GM08714 (cell line): ENCODE data around the gene FER.
"Not testable (repeated sequence)": the region's sequence is repeated elsewhere in the genome, so short reads cannot be mapped to it uniquely, and the experiment has no call there.

ENCODE experiments used
- H3K4me3 ChIP-seq: fragments of 200-500 bp; sonication (Bioruptor generic); 2 replicates; pipeline ENCODE4 v1.5.1; 2014; ENCODE audit warnings: mild to moderate bottlenecking, low read length, inconsistent platforms
- ZNF274 ChIP-seq: IDR thresholded peaks from 2 replicates; pipeline ENCODE4 v1.6.1; 2012; ENCODE audit warnings: mild to moderate bottlenecking, low read depth, low read length

Gene FER

DNA sequence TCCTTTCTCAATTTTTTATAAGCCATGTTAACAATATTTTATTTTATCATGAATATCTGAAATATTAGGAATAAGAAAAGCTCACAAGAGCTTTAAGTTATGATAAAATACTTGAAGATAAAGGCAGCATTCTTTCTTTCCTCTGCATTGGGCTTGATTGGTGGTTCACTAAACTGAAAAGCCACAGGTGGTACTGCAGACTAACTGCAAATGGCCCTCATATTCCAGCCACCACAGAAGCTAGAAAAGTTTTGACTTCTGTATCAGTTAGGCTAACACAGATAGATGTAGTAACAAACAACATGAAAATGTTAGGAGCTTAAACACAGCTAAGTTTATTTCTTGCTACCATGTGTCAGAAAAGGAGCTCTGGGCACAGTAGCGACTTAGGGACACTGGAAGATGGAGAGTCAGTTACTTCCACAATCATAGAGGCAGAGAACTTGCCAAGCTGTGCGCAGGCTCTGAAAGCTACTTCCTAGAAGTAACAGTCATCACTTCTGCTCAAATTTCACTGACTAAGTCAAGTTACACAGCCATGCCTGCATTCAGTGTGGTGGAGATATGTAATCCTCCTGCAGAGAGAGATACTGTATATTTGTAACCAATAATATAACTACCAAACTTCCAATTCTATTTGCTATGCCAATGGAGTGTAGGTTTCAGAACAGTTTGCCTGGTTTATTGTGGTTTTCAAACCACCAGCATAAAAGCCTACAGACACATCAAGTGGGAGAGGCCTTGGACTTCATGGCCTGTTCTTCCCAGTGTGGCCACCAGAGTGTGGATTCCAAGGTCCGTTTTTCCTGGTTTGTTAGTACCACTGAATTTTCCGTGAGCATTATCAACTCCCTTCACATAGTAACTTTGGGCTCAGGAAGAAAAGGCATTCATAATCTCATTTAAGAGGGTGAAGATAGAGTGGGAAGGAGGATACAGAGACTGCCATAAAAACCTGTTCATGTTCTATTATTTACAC is 393.8 kb downstream of the FER start:
- no peak overlapping the region for H3K4me3 ChIP-seq
- TF ChIP-seq ZNF274 = no peak

DNA sequence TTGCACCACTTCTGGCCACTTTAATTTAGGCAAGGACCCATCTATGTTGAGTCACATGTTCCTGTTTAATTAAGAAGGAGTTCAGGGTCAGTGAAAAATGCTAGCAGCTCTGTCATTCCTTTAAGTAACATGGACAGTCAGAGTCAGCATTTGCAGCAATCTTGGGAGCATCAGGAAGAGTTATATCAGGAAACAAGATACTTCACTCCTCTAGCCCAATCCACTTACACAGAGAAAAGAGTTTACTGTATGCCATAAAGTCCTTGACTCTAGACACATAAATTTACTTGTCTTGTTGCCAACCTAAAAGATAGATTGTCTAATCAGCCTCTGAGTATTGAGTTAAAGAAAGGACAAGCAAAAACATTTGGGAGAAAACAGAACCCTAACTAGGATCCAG is 395.3 kb downstream of the FER start:
- no peak overlapping the region for H3K4me3 ChIP-seq
- TF ChIP-seq ZNF274 = no peak

DNA sequence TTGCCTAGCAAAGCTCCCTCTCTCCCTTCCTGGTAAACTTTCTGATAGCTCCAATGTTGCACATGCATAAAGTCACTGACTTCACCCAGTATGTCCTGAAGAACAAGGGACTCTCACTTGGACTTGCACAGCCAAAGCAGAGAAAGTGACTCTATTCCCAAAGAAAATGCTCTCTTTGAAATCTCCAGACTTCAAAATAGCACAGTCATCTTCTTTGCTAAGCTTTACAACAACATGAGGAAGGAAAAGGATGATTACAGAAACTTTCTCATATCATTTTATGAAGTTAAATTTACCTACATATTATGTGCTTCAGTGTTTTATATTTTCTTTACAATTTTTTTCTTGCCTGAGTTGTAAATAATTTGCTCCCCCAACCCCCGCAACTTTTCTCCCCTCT is 397.4 kb downstream of the FER start:
- TF ChIP-seq ZNF274 = no peak
- H3K4me3 ChIP-seq = no peak overlapping the region

- no peak overlapping the region for H3K4me3 ChIP-seq
- no peak for TF ChIP-seq ZNF274
Measured at GRCh38 chr5:109146591-109146990, 398.9 kb downstream of the FER start.

GRCh38 chr5:109152565-109152964 is 404.9 kb downstream of the FER start:
- TF ChIP-seq ZNF274 = no peak
- no peak overlapping the region for H3K4me3 ChIP-seq

- no peak overlapping the region for H3K4me3 ChIP-seq
- no peak for TF ChIP-seq ZNF274
Measured at GRCh38 chr5:109155625-109156024, 407.9 kb downstream of the FER start.

- no peak for TF ChIP-seq ZNF274
- H3K4me3 ChIP-seq = no peak overlapping the region
Measured at GRCh38 chr5:109156885-109157284, 409.2 kb downstream of the FER start.

DNA sequence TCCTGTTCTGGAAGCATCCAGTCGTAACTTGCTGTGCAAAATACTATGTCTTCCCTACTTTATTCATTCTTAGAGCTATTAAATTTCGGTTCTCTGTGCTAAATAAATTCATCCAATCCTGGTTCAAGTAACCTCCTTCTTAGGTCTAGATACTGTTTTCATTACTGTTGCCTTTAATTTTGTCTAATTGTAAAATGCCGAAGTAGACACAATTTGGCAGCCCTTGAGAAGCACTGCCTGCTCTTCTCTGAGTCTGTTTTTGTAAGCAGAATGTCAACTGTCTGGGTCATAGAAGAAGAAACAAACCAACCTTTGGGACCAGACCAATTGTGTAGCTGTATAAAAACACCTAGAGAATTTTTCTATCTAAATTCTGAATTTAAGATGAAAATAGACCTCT is 412.8 kb downstream of the FER start:
- H3K4me3 ChIP-seq = no peak overlapping the region
- no peak for TF ChIP-seq ZNF274

- H3K4me3 ChIP-seq = no peak overlapping the region
Measured at GRCh38 chr5:109161914-109162683, 414.4 kb downstream of the FER start.

DNA sequence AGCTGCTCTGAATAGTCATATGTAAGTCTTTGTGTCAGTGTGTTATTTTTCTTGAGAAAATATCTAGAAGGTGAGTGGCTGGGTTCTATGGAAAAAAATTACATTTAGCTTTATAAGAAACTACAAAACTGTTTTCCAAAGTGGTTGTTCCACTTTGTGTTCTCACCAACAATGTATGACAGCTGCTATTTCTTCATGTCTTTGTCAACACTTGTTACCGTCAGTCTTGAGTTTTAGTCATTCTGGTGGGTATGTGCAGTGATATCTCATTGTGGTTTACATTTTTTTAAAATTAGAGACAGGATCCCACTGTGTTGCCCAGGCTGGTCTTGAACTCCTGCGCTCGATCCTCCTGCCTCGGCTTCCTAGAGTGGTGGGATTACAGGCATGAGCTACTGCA is 415.6 kb downstream of the FER start:
- no peak for TF ChIP-seq ZNF274
- no peak overlapping the region for H3K4me3 ChIP-seq

More at GRCh38 chr5:109161914-109162683, 414.4 kb downstream of the FER start:
- no peak for TF ChIP-seq ZNF274

GRCh38 chr5:109164001-109164400 is 416.3 kb downstream of the FER start:
- TF ChIP-seq ZNF274 = no peak
- H3K4me3 ChIP-seq = no peak overlapping the region

GRCh38 chr5:109167586-109167985 is 419.9 kb downstream of the FER start:
- no peak overlapping the region for H3K4me3 ChIP-seq
- TF ChIP-seq ZNF274 = no peak

DNA sequence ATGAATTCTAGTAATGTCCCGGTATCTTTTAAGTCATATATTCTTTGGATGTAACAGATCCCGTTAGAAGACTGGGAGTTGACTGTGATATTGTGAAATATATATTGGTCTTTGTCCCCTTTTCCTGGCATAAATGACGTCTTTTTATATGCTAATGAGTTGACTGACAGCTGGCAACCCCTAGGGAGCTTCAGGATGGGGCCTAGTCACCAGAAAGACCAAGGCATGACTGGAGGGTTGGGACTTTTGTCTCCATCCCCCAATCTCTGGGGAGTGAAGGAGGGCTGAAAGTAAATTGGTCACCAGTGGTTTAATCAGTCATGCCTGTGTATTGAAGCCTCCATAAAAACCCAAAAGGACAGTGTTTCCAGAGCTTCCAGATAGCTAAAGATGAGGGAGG is 420.5 kb downstream of the FER start:
- no peak for TF ChIP-seq ZNF274
- H3K4me3 ChIP-seq = no peak overlapping the region

DNA sequence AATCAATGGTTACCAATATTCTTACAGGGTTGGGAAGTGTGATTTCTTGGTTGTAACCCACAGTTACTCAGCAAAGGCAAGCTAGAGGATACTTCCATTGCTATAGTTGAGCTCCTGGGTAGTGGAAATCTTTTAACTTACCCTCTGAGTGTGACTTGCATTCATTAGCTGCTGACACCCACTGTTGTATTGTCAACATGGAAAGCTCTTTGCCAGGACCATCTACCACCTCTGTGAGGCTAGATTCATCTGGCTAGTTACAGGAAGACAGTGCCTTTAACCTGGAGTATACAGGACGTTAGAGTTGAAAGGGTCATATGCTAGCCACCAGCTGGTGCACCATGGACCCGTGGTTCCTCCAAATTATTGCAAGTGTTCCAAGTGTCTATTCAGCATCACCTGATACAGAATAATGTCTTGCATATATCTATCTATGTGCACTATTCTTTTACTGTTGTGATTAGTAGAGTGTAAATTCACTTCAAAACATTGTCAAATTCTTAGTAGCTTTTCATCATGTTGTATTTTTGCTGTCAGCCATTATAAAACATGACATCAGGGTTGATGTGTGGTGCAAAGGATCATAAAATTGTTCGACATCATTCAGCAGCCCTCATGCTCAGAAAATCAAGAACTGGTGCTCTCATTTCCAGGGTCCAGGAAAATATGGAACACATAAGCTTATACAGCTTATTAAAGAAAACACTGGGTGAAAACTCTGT is 423.1 kb downstream of the FER start:
- TF ChIP-seq ZNF274 = no peak
- H3K4me3 ChIP-seq = no peak overlapping the region

DNA sequence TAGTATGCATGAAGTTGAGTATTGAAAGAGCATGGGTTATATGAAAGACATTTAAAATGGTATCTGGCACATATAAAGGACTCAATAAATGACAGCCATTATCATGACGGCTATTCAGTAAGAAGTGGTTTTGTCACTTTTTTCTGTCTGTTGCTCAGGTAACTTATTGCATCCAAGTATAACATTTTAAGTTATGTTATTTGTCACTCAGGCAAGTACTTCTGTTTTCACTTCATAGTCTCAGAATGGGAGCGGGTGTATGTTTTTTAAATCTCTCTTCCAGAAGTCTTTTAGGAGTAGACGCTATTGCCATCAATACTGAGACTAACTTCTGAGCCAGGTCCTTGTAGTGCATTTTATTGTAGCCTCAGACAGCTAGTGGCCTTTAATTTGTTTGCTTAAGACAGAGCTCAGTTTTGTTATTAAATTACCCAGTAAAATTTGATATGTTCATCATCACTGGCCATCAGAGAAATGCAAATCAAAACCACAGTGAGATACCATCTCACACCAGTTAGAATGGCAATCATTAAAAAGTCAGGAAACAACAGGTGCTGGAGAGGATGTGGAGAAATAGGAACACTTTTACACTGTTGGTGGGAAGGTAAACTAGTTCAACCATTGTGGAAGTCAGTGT is 423.9 kb downstream of the FER start:
- H3K4me3 ChIP-seq = not testable (repeated sequence)
